Motor neuron (in vitro differentiated cells): Measurements from ENCODE around the gene CLEC4M. TPM values are rescaled to one million over a fixed set of nuclear protein-coding genes. Genes with fewer than 3 reads are reported as not detected.

Source experiments
- ATAC-seq, 8 experiments: fragments of 200-7000 bp; cut with Tn5 transposase; replicated peaks in 6 of 8; 2 replicates each; pipeline ENCODE4 v1.8.0; 2021; ENCODE audit warnings: mild to moderate bottlenecking in 8 of 8, moderate library complexity in 8 of 8
- H3K27ac ChIP-seq, 2 donors: fragments of 250-450 bp; sonication (Bioruptor Pico); 2 replicates each; pipeline ENCODE4 v1.9.0; 2021; ENCODE audit warnings: antibody characterized with exemption in 2 of 2, mild to moderate bottlenecking in 2 of 2, moderate library complexity in 1 of 2
- H3K4me1 ChIP-seq, 2 donors: fragments of 250-450 bp; sonication (Bioruptor Pico); replicated peaks in 1 of 2; 2 replicates each; pipeline ENCODE4 v1.6.1; 2021; ENCODE audit warnings: antibody characterized with exemption in 2 of 2, mild to moderate bottlenecking in 2 of 2, moderate library complexity in 1 of 2
- H3K4me3 ChIP-seq, 5 donors: fragments of 250-450 bp; sonication (Bioruptor Pico); 2 replicates each; pipeline ENCODE4 v1.9.0; 2021; ENCODE audit warnings: antibody characterized with exemption in 5 of 5, mild to moderate bottlenecking in 5 of 5, moderate library complexity in 4 of 5
- WGBS, 10 experiments: fragments of 450-650 bp; shearing (Covaris generic); methylation state at CpG; one replicate each; pipeline ENCODE4 v1.0.0; 2022; 5-methylcytosine and 5-hydroxymethylcytosine counted together
- in situ Hi-C, 9 experiments: fragments of 400-800 bp; cut with MboI; loops; one replicate each; pipeline ENCODE4 v1.15.0; 2021; ENCODE audit warnings: low sequenced_read_pairs in 9 of 9, low pct_unique_long_range_greater_than_20kb in 2 of 9; ENCODE audit not compliant: unreplicated experiment in 9 of 9
- total RNA-seq, 8 experiments: library from RNA; unstranded; fragments of 300-600 nt; gene quantifications; 2 replicates each; pipeline versions ENCODE4 v1.2.3 to v1.2.4, GENCODE V29; 2022

CLEC4M gene
- total RNA-seq, 8 experiments from 2014 or later: 0.10 to 0.71 (median 0.24) TPM; not detected in 4

DNA sequence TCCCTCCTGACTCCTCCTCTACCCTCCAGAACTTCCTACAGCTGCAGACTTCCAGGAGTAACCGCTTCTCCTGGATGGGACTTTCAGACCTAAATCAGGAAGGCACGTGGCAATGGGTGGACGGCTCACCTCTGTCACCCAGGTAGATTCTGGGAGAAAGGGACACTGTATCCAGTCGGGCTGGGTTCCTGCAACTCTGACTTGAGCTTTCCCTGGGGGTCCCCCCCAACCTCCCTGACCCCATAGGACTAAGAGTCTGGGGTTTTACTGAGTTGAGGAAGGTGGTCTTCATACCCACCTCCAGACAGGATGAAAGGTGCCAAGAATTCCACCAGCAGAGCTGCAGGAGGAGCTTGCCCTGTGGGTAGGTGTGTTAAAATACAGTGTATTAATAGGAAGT lies 4.4 kb downstream of the CLEC4M start:
- in situ Hi-C loops: no loop called here
- no peak overlapping the region for H3K4me3 ChIP-seq
- no peak overlapping the region for H3K27ac ChIP-seq
- no peaks in the 10 kb centered on the region for H3K4me1 ChIP-seq
- ATAC-seq: no peak
- 0 to 40% (median 0%) methylated on average over 1 to 3 of the region's 4 CpGs; no CpG with 5 or more reads in 6 of the 10 experiments for WGBS, 10 experiments

DNA sequence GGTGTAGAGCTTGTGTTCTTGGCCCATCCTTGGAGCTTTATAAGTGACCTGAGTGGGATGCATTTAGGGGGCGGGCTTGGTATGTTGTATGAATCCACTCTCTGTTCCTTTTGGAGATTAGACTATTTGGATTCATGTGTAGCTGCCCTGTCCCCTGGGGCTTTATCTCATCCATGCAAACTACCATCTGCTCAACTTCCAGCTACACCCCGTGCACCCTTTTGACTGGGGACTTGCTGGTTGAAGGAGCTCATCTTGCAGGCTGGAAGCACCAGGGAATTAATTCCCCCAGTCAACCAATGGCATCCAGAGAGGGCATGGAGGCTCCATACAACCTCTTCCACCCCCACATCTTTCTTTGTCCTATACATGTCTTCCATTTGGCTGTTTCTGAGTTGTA lies 6.1 kb downstream of the CLEC4M start:
- Histone ChIP-seq H3K4me3 (no peak overlapping the region), H3K4me1 (no peaks in the 10 kb centered on the region), H3K27ac (no peak overlapping the region)
- ATAC-seq: no peak
- WGBS, 10 experiments: 0 to 63% (median 44%) methylated on average over 1 to 2 of the region's 2 CpGs; no CpG with 5 or more reads in 5 of the 10 experiments
- in situ Hi-C loops: no loop called here

DNA sequence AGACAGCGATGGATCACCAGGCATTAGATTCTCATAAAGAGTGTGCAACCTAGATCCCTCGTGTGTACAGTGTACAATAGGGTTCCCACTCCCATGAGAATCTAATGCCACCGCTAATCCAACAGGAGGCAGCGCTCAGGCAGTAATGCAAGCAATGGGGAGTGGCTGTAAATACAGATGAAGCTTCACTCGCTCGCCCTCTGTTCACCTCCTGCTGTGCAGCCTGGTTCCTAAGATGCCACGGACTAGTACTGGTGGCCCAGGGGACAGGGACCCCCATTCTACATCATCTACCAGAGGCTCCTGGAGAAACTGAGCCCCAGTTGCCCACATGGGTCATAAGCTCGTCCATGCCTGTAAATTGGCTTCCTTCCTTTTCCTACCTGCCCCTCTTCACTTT lies 8.0 kb downstream of the CLEC4M start:
- no peak for ATAC-seq
- in situ Hi-C loops: no loop called here
- Histone ChIP-seq H3K4me3 (no peak overlapping the region), H3K27ac (no peak overlapping the region), H3K4me1 (no peaks in the 10 kb centered on the region)
- 14 to 70% (median 49%) methylated on average over 1 to 7 of the region's 8 CpGs; no CpG with 5 or more reads in 1 of the 10 experiments for WGBS, 10 experiments

DNA sequence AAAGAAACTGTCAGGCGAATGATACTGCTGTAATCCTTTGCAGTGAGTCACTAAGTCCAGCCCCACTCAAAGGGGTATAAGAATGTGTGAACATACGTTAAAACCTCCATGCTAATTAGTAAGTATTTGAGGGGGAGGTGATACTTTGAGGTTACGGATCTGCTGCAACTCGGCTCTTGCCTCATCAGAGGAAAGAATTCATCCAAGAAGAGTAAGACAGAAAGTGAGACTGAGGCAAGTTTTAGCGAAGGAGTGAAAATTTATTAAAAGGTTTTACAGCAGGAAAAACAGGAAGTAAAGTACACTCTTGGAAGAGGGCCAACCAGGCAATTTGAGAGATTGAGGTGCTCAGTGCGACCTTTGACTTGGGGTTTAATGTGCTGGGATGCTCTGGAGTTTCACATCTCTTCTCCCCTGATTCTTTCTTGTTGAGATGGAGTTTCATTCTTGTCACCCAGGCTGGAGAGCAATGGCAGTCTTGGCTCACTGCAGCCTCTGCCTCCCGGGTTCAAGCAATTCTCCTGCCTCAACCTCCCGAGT lies 9.8 kb downstream of the CLEC4M start:
- ATAC-seq: no peak
- no peaks in the 10 kb centered on the region for H3K4me1 ChIP-seq
- WGBS, 10 experiments: 6 to 56% (median 37%) methylated on average over 1 to 7 of the region's 8 CpGs; no CpG with 5 or more reads in 1 of the 10 experiments
- H3K4me3 ChIP-seq: no peak overlapping the region
- no peak overlapping the region for H3K27ac ChIP-seq
- in situ Hi-C loops: no loop called here

DNA sequence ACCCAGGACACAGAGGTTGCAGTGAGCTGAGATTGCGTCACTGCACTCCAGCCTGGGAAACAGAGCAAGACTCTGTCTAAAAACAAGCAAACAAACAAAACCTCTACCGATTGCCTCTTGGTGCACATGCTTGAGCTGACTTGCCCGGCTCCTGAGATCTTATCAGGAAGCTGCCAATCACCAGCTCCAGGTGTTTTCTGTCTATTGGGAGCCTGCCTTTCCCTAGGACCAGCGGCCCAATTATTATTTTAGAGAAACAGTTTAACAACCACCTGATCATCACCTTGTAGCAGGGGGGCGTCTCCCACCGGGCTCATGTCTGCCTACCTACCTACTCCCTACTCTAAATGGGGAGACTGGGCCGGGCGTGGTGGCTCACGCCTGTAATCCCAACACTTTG lies 10.8 kb downstream of the CLEC4M start:
- no peak for ATAC-seq
- Histone ChIP-seq H3K27ac (no peak overlapping the region), H3K4me1 (no peaks in the 10 kb centered on the region), H3K4me3 (no peak overlapping the region)
- WGBS, 10 experiments: 36 to 89% (median 69%) methylated on average over 1 to 6 of the region's 9 CpGs; no CpG with 5 or more reads in 5 of the 10 experiments
- in situ Hi-C loops: no loop called here

DNA sequence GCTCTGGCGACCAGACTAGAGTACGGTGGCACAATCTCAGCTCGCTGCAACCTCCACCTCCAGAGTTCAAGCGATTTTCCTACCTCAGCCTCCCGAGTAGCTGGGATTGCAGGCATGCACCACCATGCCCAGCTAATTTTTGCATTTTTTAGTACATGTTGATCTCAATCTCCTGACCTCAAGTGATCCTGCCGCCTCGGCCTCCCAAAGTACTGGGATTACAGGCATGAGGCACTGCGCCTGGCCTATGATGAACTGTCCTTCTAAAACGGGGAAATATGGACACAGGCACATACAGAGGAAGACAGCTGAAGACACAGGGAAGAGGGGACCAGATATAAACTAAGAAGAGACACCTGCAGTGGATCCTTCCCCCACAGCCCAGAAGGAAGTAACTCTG lies 12.7 kb downstream of the CLEC4M start:
- Histone ChIP-seq H3K4me3 (no peak overlapping the region), H3K27ac (no peak overlapping the region), H3K4me1 (no peaks in the 10 kb centered on the region)
- in situ Hi-C loops: loop anchor here in 1 of 9 experiments (25.0 kb wide), 1 partner anchor 188 kb away; the partner anchor contains the start of gene CAMSAP3
- WGBS, 10 experiments: 0 to 100% (median 60%) methylated on average over 1 to 8 of the region's 9 CpGs; no CpG with 5 or more reads in 1 of the 10 experiments
- no peak for ATAC-seq

DNA sequence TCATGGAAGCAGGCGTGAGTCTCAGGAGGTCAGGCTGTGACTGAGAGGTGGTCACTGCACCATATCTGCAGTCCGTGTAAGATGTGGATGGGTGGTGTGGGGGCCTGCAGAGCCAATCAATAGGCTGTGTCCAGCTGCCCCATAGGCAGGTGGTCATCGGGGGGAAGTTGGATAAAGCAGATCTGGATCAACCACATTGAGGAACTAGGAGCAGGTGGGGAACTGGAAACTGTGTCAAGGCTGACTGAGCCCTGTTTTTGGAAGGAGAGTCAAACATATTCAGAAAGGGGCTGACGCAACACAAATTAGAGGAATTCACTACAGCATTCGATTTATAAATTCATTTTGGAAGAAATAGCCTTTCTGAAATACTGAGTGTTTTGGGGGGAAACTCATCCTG lies 15.0 kb downstream of the CLEC4M start:
- in situ Hi-C loops: loop anchor here in 1 of 9 experiments (25.0 kb wide), 1 partner anchor 191 kb away; the partner anchor contains the start of gene CAMSAP3
- no peak for ATAC-seq
- Histone ChIP-seq H3K27ac (no peak overlapping the region), H3K4me1 (no peaks in the 10 kb centered on the region), H3K4me3 (no peak overlapping the region)
- 0 to 100% (median 50%) methylated on average over 1 to 4 of the region's 5 CpGs; no CpG with 5 or more reads in 2 of the 10 experiments for WGBS, 10 experiments

DNA sequence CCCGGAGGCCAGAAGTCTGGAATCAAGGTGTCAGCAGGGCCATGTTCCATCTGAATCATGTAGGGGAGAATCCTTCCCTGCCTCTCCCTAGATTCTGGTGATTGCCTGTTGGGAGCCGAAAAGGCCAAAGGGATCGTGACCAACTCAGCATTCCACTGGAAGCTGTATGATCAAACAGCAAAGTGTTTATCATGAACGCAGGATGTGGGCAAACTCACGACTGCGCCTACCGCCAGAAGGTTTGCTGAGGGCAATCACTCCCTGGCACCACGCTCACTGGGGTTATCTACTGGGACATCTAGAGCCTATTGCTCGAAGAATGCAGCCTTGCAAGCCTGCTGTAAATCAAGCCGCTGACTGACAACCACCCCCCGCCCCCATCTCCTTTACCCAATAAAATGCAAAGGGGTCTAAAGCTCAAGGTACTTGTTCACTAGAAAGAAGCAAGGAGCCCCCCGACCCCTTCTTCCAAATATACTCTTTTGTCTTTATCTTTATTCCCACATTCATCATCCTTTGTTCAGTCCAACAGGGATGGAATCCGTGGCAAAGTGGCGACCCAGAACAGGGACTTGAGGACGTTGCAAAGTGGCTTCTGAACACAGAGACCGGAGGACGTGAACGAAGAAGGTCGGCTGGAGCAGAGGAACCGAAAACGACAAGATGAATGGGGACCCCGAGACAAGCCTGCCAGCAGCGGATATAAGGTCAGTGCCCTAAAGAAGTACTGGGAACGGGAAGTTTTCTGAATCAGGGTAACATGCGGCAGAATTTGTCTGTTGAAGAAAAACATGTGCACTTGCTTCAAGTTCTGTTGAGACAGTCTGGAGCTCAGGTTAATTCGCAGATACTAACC lies 16.8 kb downstream of the CLEC4M start:
- Histone ChIP-seq H3K27ac (no peak overlapping the region), H3K4me3 (no peak overlapping the region), H3K4me1 (no peaks in the 10 kb centered on the region)
- in situ Hi-C loops: loop anchor here in 1 of 9 experiments (25.0 kb wide), 1 partner anchor 193 kb away; the partner anchor contains the start of gene CAMSAP3
- ATAC-seq: no peak
- 0 to 75% (median 55%) methylated on average over 1 to 21 of the region's 26 CpGs; no CpG with 5 or more reads in 1 of the 10 experiments for WGBS, 10 experiments

DNA sequence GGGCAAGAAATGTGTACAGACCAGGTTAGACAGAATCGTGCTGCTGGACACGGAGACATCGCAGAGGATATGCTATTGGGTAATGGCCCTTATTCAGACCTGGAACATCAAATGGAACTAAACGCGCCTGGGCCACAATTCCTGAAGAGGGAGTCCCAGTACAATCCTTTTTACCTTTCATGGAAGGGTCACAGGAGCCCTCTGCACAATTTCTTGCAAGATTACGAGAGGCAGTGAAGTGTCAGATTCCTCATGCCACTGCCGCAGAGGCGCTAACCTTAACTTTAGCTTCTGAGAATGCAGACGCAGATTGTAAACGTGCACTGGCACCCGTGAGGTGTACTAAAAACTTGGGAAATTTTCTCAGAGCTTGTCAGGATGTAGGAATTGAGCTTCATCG lies 18.1 kb downstream of the CLEC4M start:
- in situ Hi-C loops: loop anchor here in 1 of 9 experiments (25.0 kb wide), 1 partner anchor 194 kb away; the partner anchor contains the start of gene CAMSAP3
- ATAC-seq: no peak
- Histone ChIP-seq H3K27ac (no peak overlapping the region), H3K4me3 (no peak overlapping the region), H3K4me1 (no peaks in the 10 kb centered on the region)
- WGBS, 10 experiments: 0 to 81% (median 47%) methylated on average over 1 to 9 of the region's 12 CpGs

DNA sequence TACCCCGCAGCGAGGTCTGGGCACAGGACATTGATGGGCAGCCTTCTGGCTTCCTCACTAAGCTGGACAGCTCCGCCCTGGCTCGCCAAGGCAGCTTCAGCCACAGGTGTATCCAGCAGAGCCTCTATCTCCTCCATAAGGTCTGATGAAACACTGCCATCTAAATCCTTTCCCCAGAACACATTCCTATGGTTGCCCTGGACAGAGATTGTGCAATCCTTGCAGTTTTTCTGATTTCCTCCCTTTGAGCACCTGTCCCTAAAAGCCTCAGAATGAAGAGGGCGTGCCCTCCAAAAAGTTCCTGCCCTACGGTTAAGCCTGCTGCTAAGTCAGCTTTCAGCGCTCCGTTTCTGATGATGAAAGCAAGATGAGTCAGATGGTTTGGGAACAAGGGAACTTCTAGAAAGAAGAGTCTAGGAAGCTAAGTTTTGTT lies 21.0 kb downstream of the CLEC4M start:
- ATAC-seq: peak in 3 of 8 experiments; percentile 57 to 91 (median 90)
- H3K4me3 ChIP-seq: no peak overlapping the region
- no peak overlapping the region for H3K27ac ChIP-seq
- WGBS, 10 experiments: 0 to 56% (median 7%) methylated on average over 2 to 8 of the region's 8 CpGs; no CpG with 5 or more reads in 1 of the 10 experiments
- in situ Hi-C loops: loop anchor here in 1 of 9 experiments (25.0 kb wide), 1 partner anchor 197 kb away; the partner anchor contains the start of gene CAMSAP3
- no peaks in the 10 kb centered on the region for H3K4me1 ChIP-seq

DNA sequence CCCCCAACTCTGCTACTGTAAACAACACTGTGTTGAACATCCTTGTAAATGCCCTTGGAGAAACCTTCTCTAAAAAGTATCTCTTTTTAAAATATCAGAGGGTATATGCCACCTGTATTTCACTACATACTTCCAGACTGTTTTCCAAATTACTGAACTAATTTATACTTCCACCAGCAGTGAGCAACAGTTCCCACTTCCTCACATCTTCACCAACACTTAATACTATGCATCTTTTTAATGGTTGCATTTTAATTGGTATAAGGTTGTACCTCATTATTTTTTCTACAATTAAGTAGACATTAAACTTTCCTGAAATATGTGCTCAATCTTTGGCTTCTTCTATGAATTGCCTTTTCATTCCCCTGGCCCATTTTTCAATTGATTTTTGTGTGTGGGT lies 21.8 kb downstream of the CLEC4M start:
- no peaks in the 10 kb centered on the region for H3K4me1 ChIP-seq
- in situ Hi-C loops: loop anchor here in 1 of 9 experiments (25.0 kb wide), 1 partner anchor 198 kb away; the partner anchor contains the start of gene CAMSAP3
- H3K27ac ChIP-seq: no peak overlapping the region
- no peak for ATAC-seq
- no peak overlapping the region for H3K4me3 ChIP-seq

DNA sequence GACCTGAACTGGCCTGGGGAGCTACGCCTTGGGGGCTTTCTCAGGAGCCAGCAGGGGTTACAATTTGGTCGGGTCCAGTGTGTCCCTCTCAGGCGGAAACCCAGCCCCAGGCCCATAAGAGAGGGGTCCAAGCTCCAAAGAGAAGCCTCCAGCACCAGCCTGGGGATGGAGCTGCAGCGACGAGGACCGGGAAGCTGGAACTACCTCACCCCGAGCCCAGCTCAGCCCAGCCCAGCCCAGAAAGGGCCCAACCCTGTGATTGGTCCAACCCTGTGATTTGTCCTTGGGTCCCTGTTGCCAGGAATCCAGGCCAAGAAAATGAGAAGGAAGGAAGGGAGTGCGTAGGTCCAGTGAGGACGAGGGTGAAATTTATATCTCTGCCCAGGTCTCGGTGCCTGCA lies 24.1 kb downstream of the CLEC4M start:
- ATAC-seq: peak in 2 of 8 experiments; percentile 41 to 50
- 0 to 80% (median 20%) methylated on average over 1 to 5 of the region's 10 CpGs; no CpG with 5 or more reads in 6 of the 10 experiments for WGBS, 10 experiments
- H3K4me1 ChIP-seq: no peaks in the 10 kb centered on the region
- no peak overlapping the region for H3K27ac ChIP-seq
- in situ Hi-C loops: loop anchor here in 1 of 9 experiments (25.0 kb wide), 1 partner anchor 200 kb away; the partner anchor contains the start of gene CAMSAP3
- no peak overlapping the region for H3K4me3 ChIP-seq

DNA sequence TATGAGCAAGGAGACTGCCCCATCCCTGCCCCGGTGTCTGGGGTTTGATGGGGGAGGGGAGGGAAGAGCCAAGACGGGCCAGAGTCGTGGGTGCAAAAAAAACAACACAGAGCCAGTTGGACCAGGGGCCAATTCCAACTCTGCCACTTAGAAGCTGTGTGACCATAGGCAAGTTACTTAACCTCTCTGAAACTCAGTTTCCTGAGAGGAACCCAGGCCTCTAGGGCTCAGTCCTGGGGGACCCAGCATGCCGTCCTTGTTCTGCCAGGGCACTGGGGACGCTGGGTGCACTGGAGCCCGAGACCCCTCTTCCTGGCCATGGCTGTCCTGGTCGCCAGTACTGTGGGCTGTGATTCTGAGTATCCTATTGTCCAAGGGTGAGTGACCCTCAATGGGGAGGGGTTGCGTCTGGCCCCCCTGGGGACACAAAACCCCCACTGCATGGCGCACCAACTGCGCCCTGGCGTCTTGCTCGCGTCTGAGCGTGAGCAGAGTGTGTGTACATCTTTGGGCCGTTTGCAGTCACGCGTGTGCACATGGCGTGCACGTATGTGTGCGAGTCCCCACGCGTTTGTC lies 24.6 kb downstream of the CLEC4M start:
- in situ Hi-C loops: loop anchor here in 1 of 9 experiments (25.0 kb wide), 1 partner anchor 200 kb away; the partner anchor contains the start of gene CAMSAP3
- WGBS, 10 experiments: 0 to 46% (median 25%) methylated on average over 1 to 8 of the region's 22 CpGs; no CpG with 5 or more reads in 7 of the 10 experiments
- no peak for ATAC-seq
- Histone ChIP-seq H3K4me3 (no peak overlapping the region), H3K4me1 (no peaks in the 10 kb centered on the region), H3K27ac (no peak overlapping the region)
